Epithelial cell of esophagus (primary cell): Measurements from ENCODE around the gene C3orf70.
"Not testable (repeated sequence)": the region's sequence is repeated elsewhere in the genome, so short reads cannot be mapped to it uniquely, and the experiment has no call there.

Experiments
- DNase-seq: peaks from one replicate; pipeline ENCODE4 v3.0.0; 2010; ENCODE audit warnings: low read depth
- H3K4me3 ChIP-seq: 2 replicates; pipeline ENCODE4 v1.5.1; 2011; ENCODE audit warnings: mild to moderate bottlenecking, low read length, control low read depth
- TF ChIP-seq, protein P1 (sequence below): IDR thresholded peaks from 2 replicates; pipeline ENCODE4 v1.5.1; 2011; ENCODE audit warnings: low read depth, mild to moderate bottlenecking, low read length, control low read depth, inconsistent platforms; ENCODE audit not compliant: insufficient read depth; ENCODE audit errors: missing control alignments

Gene C3orf70

GRCh38 chr3:185131602-185132256, 21.1 kb downstream of the C3orf70 start:
- DNase-seq = no peak
- TF ChIP-seq, protein P1, sequence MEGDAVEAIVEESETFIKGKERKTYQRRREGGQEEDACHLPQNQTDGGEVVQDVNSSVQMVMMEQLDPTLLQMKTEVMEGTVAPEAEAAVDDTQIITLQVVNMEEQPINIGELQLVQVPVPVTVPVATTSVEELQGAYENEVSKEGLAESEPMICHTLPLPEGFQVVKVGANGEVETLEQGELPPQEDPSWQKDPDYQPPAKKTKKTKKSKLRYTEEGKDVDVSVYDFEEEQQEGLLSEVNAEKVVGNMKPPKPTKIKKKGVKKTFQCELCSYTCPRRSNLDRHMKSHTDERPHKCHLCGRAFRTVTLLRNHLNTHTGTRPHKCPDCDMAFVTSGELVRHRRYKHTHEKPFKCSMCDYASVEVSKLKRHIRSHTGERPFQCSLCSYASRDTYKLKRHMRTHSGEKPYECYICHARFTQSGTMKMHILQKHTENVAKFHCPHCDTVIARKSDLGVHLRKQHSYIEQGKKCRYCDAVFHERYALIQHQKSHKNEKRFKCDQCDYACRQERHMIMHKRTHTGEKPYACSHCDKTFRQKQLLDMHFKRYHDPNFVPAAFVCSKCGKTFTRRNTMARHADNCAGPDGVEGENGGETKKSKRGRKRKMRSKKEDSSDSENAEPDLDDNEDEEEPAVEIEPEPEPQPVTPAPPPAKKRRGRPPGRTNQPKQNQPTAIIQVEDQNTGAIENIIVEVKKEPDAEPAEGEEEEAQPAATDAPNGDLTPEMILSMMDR = no peak
- H3K4me3 ChIP-seq = no peak overlapping the region

DNA sequence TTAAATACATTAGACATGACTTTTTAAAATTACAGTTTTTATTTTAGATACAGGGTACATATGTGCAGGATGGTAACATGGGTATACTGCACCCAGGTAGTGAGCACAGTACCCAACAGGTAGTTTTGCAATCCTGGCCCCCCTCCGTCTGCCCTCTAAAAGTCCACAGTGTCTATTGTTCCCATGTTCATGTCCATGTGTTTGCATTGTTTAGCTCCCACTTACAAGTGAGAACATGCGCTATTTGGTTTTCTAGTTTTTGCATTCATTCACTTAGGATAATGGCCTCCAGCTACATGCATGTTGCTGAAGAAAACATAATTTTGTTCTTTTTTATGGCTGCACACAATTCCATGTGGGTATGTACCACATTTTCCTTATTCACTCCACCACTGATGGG, 23.8 kb downstream of the C3orf70 start:
- no peak overlapping the region for H3K4me3 ChIP-seq
- no peak for DNase-seq
- TF ChIP-seq, protein P1 = no peak

GRCh38 chr3:185126201-185126600, 26.7 kb downstream of the C3orf70 start:
- H3K4me3 ChIP-seq = no peak overlapping the region
- TF ChIP-seq, protein P1 = no peak
- no peak for DNase-seq

- H3K4me3 ChIP-seq = no peak overlapping the region
- no peak for DNase-seq
- TF ChIP-seq, protein P1 = no peak
Observed at GRCh38 chr3:185120126-185120525, 32.7 kb downstream of the C3orf70 start.

GRCh38 chr3:185115371-185115770, 37.5 kb downstream of the C3orf70 start:
- TF ChIP-seq, protein P1 = no peak
- H3K4me3 ChIP-seq = no peak overlapping the region
- no peak for DNase-seq

GRCh38 chr3:185114756-185115155, 38.1 kb downstream of the C3orf70 start:
- DNase-seq = no peak
- TF ChIP-seq, protein P1 = no peak
- H3K4me3 ChIP-seq = no peak overlapping the region

- TF ChIP-seq, protein P1 = no peak
- no peak for DNase-seq
- no peak overlapping the region for H3K4me3 ChIP-seq
Observed at GRCh38 chr3:185112186-185112585, 40.7 kb downstream of the C3orf70 start.

DNA sequence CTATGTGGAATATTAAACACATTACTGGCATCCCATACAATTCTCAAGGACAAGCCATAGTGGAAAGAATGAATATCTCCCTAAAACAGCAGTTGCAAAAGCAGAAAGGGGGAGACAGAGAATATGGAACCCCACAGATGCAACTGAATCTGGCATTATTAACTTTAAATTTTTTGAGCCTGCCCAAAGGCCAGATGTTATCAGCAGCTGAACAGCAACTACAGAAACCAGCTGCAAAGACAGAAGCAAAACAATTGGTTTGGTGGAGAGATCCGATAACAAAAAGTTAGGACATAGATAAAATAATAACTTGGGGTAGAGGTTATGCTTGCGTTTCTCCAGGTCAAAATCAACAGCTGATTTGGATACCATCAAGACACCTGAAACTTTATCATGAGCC, 43.8 kb downstream of the C3orf70 start:
- H3K4me3 ChIP-seq, DNase-seq: not testable (repeated sequence)

DNA sequence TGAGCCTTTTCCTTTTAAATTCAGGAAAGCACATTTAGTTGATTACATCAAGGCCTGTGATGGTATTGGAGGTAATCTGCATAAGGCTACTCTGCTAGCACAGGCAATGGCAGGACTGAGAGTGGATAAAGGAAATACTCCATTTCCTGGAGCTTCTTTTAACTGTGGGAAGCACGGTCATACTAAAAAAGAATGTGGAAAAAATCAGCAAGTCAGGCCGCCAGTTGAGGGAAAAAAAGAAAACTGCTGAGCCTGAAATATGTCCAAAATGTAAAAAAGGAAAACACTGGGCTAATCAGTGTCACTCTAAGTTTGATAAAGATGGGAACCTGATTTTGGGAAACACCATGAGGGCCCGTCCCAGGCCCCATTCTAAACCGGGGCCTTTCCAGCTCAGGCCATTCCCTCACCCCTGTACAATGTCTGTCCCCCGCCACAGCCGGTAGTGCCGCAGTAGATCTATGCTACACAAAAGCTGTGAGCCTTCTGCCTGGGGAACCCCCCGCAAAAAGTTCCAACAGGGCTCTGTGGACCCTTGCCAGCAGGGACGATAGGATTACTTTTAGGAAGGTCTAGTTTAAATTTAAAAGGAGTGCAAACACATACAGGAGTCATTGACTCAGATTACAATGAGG, 46.5 kb downstream of the C3orf70 start:
- not testable (repeated sequence) for DNase-seq

More for the DNA sequence above, 46.5 kb downstream of the C3orf70 start:
- not testable (repeated sequence) for H3K4me3 ChIP-seq
